Gastrocnemius medialis (tissue), 4 donors: ENCODE data around the gene ST7L. TPM values are rescaled to one million over a fixed set of nuclear protein-coding genes. Genes with fewer than 3 reads are reported as not detected.
A peak's percentile ranks its signal among the peaks of the same experiment; 100 is the strongest.

Experiments used
- ATAC-seq, 2 donors: fragments of 150-250 bp; one replicate each; pipeline ENCODE4 v1.9.1; 2016
- DNase-seq, 2 donors: peaks; one replicate each; pipeline ENCODE4 v3.0.0-alpha.2; 2019
- H3K27ac ChIP-seq, 4 donors: fragments of 200-600 bp; sonication (generic); 1 replicate in 1 of 4; 2 replicates in 3 of 4; pipeline ENCODE4 v1.5.1; 2016 to 2018; ENCODE audit warnings: mild to moderate bottlenecking in 2 of 4, moderate library complexity in 1 of 4
- H3K27me3 ChIP-seq, 3 donors: fragments of 200-600 bp; sonication (generic) in 2 of 3; 1 replicate in 1 of 3; 2 replicates in 2 of 3; pipeline versions ENCODE4 v1.5.1 to v1.6.0; 2016 to 2019; ENCODE audit warnings: mild to moderate bottlenecking in 1 of 3, moderate library complexity in 1 of 3
- H3K36me3 ChIP-seq, 2 donors: fragments of 200-600 bp; sonication (generic) in 1 of 2; one replicate each; pipeline ENCODE4 v1.5.1; 2017 to 2018
- H3K4me1 ChIP-seq, 2 donors: fragments of 200-600 bp; sonication (generic) in 1 of 2; one replicate each; pipeline ENCODE4 v1.5.1; 2016 to 2017; ENCODE audit warnings: mild to moderate bottlenecking in 2 of 2
- H3K4me3 ChIP-seq, 4 donors: fragments of 200-600 bp; sonication (generic) in 3 of 4; 1 replicate in 1 of 4; 2 replicates in 3 of 4; pipeline ENCODE4 v1.5.1; 2016 to 2019; ENCODE audit warnings: mild to moderate bottlenecking in 2 of 4
- H3K9me3 ChIP-seq, 3 donors: fragments of 200-600 bp; sonication (generic) in 2 of 3; 1 replicate in 1 of 3; 2 replicates in 2 of 3; pipeline ENCODE4 v1.5.1; 2016 to 2019
- POLR2A ChIP-seq, 2 donors: fragments of 450-650 bp; IDR thresholded peaks; one replicate each; pipeline ENCODE4 v1.6.1; 2017; ENCODE audit warnings: antibody characterized with exemption in 2 of 2, mild to moderate bottlenecking in 2 of 2, moderate library complexity in 2 of 2
- in situ Hi-C, 4 donors: fragments of 200-750 bp; cut with MboI; loops; one replicate each; pipeline versions ENCODE4 v1.15.0 to v1.8.0; 2017; ENCODE audit warnings: low sequenced_read_pairs in 4 of 4
- intact Hi-C: fragments of 100-400 bp; cut with DNase I; formaldehyde crosslinking; loops from one replicate; pipeline ENCODE4 v1.15.1; 2023; ENCODE audit warnings: low total_unique reads
- total RNA-seq, 4 donors: library from RNA; depleted of rRNA; stranded (reverse); fragments of >200 nt; gene quantifications; one replicate each; pipeline versions ENCODE4 v1.1.0 to v1.2.3, GENCODE V29; 2016
- TF ChIP-seq, protein P1 (sequence below), 5 experiments: fragments of 450-650 bp in 3 of 5; fragments of 200-600 bp in 2 of 5; sonication (generic) in 2 of 5; IDR thresholded peaks in 4 of 5; conservative IDR thresholded peaks in 1 of 5; 1 replicate in 4 of 5; 2 replicates in 1 of 5; pipeline ENCODE4 v1.5.1; 2016 to 2019; ENCODE audit warnings: antibody characterized with exemption in 5 of 5, mild to moderate bottlenecking in 3 of 5, moderate library complexity in 3 of 5

ST7L gene
- total RNA-seq, 4 donors from 2014 or later, result 9.6 to 16.7 (median 15.0) TPM

DNA sequence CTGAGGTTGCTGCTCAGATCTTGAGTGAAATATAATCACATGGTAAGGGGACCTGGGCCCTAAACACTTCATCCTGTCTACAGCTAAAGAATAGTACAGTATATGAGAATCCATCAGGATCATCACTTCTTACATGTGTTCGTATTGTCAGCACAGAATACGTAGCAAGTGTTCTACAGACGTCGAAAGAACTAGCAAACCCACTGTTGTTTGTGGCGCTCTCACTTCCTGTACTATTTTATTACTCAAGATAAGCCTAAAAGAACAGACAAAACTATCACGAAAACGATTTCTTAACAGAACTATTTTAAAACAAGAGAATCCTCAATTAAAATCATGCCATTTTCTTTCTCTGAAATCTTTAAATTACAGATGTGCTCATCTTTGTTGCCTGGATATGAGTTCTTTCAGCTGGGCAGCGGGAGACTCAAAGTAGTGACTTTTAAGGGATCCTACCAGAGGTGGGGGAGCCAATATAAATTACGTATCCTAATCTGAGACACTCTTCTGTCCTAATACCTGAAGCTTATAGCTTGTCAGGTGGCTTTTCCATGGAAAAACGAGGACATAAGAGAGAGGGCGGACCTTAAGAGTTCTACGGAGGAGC, 724 bp downstream of the ST7L start:
- Histone ChIP-seq H3K9me3 (no peaks in the 10 kb centered on the region), H3K4me1 (peaks cover 33 to 42% of the 10 kb centered on the region in 2 donors), H3K36me3 (peaks cover 0 to 21% of the 10 kb centered on the region in 2 donors), H3K27ac (peak overlapping the region; percentile 97 to 99 (median 98)), H3K4me3 (peak overlapping the region; percentile 79 to 100 (median 95)), H3K27me3 (no peaks in the 10 kb centered on the region)
- in situ Hi-C loops (loop anchor here in 2 of 4 donors (5.0 to 25.0 kb wide), 3 partner anchors 89 to 1294 kb away; partner anchors contain the start of genes AP4B1 (in 1 of the 2), CTTNBP2NL (in 1 of the 2), DCLRE1B (in 1 of the 2) and RHOC (in 1 of the 2)), intact Hi-C loops (loop anchor here (2.0 to 10.0 kb wide), 5 partner anchors 89 to 1309 kb away; partner anchors contain the start of genes HIPK1, PPM1J and RHOC)
- DNase-seq (no peak), ATAC-seq (peak in 1 of 2 donors; percentile 29)
- TF ChIP-seq, protein P1, sequence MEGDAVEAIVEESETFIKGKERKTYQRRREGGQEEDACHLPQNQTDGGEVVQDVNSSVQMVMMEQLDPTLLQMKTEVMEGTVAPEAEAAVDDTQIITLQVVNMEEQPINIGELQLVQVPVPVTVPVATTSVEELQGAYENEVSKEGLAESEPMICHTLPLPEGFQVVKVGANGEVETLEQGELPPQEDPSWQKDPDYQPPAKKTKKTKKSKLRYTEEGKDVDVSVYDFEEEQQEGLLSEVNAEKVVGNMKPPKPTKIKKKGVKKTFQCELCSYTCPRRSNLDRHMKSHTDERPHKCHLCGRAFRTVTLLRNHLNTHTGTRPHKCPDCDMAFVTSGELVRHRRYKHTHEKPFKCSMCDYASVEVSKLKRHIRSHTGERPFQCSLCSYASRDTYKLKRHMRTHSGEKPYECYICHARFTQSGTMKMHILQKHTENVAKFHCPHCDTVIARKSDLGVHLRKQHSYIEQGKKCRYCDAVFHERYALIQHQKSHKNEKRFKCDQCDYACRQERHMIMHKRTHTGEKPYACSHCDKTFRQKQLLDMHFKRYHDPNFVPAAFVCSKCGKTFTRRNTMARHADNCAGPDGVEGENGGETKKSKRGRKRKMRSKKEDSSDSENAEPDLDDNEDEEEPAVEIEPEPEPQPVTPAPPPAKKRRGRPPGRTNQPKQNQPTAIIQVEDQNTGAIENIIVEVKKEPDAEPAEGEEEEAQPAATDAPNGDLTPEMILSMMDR (IDR thresholded peaks at IDR 0.05 in 4 of 5, conservative IDR thresholded peaks at IDR 0.05 in 1 of 5), result no peak
- TF ChIP-seq POLR2A (IDR thresholded peaks at IDR 0.05), result peak in 1 of 2 donors; percentile 12

- intact Hi-C loops, result loop anchor here (5.0 to 10.0 kb wide), 2 partner anchors 190 to 1313 kb away; partner anchors contain the start of gene HIPK1
- ATAC-seq (no peak), DNase-seq (no peak)
- no peaks in the 10 kb centered on the region for H3K27me3 ChIP-seq
- H3K27ac ChIP-seq, result no peak overlapping the region
- H3K4me1 ChIP-seq, result peaks cover 10 to 14% of the 10 kb centered on the region in 2 donors
- H3K36me3 ChIP-seq, result peaks cover 0 to 49% of the 10 kb centered on the region in 2 donors
- in situ Hi-C loops, result loop anchor here in 2 of 4 donors (5.0 to 25.0 kb wide), 3 partner anchors 93 to 1298 kb away; partner anchors contain the start of genes AP4B1 (in 1 of the 2), CTTNBP2NL (in 1 of the 2), DCLRE1B (in 1 of the 2) and RHOC (in 1 of the 2)
- TF ChIP-seq POLR2A (IDR thresholded peaks at IDR 0.05), result no peak
- H3K4me3 ChIP-seq, result no peak overlapping the region
- no peaks in the 10 kb centered on the region for H3K9me3 ChIP-seq
Measured at GRCh38 chr1:112614460-112615065, 4.4 kb downstream of the ST7L start.

- no peaks in the 10 kb centered on the region for H3K9me3 ChIP-seq
- H3K4me3 ChIP-seq, result no peak overlapping the region
- H3K27ac ChIP-seq, result no peak overlapping the region
- ATAC-seq, result no peak
- DNase-seq, result no peak
- in situ Hi-C loops, result loop anchor here in 1 of 4 donors (25.0 kb wide), 1 partner anchor 1307 kb away; the partner anchor contains the start of genes AP4B1 and DCLRE1B
- H3K36me3 ChIP-seq, result peaks cover 0 to 82% of the 10 kb centered on the region in 2 donors
- H3K4me1 ChIP-seq, result no peaks in the 10 kb centered on the region
- H3K27me3 ChIP-seq, result no peaks in the 10 kb centered on the region
- TF ChIP-seq POLR2A (IDR thresholded peaks at IDR 0.05), result no peak
- TF ChIP-seq, protein P1 (IDR thresholded peaks at IDR 0.05 in 4 of 5, conservative IDR thresholded peaks at IDR 0.05 in 1 of 5), result no peak
- intact Hi-C loops, result no loop called here
Measured at GRCh38 chr1:112605633-112606327, 13.2 kb downstream of the ST7L start.

DNA sequence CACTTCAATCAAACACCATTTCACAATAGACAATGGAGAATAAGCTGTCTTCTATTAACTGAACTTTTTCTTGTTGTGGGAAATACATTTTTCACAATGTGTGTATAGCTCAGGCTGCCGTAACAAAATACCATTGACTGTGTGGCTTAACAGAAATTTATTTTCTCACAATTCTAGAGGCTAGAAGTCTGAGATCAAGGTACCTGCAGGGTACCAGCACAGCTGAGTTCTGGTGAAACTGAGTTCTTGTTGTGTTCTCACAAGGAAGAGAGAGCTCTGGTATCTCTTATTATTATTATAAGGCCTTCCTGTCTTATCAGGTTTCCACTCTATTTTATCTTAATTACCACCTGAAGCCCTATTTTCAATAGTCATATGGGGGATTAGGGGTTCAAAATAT, 15.4 kb downstream of the ST7L start:
- no peak for TF ChIP-seq POLR2A (IDR thresholded peaks at IDR 0.05)
- TF ChIP-seq, protein P1 (IDR thresholded peaks at IDR 0.05 in 4 of 5, conservative IDR thresholded peaks at IDR 0.05 in 1 of 5), result no peak
- Histone ChIP-seq H3K27ac (no peak overlapping the region), H3K36me3 (peaks cover 0 to 75% of the 10 kb centered on the region in 2 donors), H3K27me3 (no peaks in the 10 kb centered on the region), H3K9me3 (no peaks in the 10 kb centered on the region), H3K4me3 (no peak overlapping the region), H3K4me1 (no peaks in the 10 kb centered on the region)
- ATAC-seq (no peak), DNase-seq (no peak)
- in situ Hi-C loops, result loop anchor here in 1 of 4 donors (25.0 kb wide), 1 partner anchor 1309 kb away; the partner anchor contains the start of genes AP4B1 and DCLRE1B
- intact Hi-C loops, result no loop called here
